ENCODE measurements around the gene SUPT20HL2. TPM values are rescaled to one million over a fixed set of nuclear protein-coding genes. Genes with fewer than 3 reads are reported as not detected.
"Not testable (repeated sequence)": the region's sequence is repeated elsewhere in the genome, so short reads cannot be mapped to it uniquely, and the experiment has no call there.

The SUPT20HL2 gene
- total RNA-seq, 1 experiment from 2014 or later: not detected

DNA sequence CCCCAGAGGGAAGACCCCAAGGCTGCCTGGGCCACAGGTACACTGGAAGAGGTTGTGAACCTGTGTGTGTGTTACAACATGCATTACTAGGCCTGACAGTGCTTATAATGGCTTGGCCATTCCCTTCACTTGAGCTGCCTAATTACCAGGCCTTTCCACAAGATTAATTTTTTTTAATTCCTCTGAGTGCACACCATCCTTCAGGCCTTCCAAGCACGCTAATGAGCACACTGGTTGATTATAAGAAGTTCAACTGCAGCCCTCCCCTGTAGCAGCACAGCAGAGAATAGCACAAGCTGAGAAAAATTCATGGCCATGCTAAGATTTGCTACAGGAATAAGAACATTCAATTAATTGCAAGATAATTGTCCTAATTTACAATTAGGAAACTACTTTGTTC, 2.2 kb upstream of the SUPT20HL2 start:
- in situ Hi-C loops (cut with HindIII; ENCODE audit: low pct_unique_long_range_greater_than_20kb, low sequenced_read_pairs): no loop called here
- DNase-seq (ENCODE audit: low read depth, low spot score): no peak

- DNase-seq (ENCODE audit: low read depth, low spot score); in situ Hi-C loops (cut with HindIII; ENCODE audit: low pct_unique_long_range_greater_than_20kb, low sequenced_read_pairs): not testable (repeated sequence)
Observed at GRCh38 chrX:24312249-24312607, 1.6 kb downstream of the SUPT20HL2 start.

DNA sequence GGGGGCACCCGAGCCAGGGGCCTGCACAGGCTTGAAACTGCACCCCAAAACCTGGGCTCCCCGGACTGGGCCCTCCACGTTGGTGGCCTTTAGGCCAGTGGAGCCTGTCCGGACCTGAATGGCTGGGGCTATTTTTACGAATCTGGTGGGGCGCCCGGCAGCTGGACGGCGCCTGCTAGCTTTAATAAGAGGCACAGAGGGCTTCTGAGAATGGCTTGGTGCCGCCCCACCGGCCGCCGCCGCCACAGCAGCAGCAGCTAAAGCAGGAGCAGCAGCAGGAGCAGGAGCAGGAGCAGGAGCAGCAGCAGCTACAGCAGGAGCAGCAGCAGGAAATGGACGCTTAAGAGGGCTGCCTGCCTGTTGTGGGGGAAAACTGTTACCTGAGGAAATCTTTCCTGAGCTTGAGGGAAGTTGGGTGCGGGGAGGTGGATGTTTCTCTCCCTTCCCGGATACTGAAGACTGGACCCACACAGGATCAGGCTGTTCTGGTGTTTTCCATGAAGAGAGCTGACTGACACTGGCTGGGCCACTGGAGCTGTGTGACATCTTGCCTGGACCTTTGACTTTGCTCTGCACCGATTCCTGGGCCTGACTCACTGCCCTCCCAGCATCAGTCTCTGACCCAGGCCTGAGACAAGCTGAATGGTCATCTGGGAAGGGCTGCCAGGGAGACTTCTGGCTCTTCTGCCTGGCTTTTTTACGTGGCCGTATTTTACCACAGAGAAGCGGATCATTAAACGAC, 2.2 kb downstream of the SUPT20HL2 start:
- DNase-seq (ENCODE audit: low read depth, low spot score); in situ Hi-C loops (cut with HindIII; ENCODE audit: low pct_unique_long_range_greater_than_20kb, low sequenced_read_pairs): not testable (repeated sequence)

- in situ Hi-C loops (cut with HindIII; ENCODE audit: low pct_unique_long_range_greater_than_20kb, low sequenced_read_pairs); DNase-seq (ENCODE audit: low read depth, low spot score): not testable (repeated sequence)
Observed at GRCh38 chrX:24310916-24311315, 3.0 kb downstream of the SUPT20HL2 start.

GRCh38 chrX:24309580-24310374, 4.1 kb downstream of the SUPT20HL2 start:
- DNase-seq (ENCODE audit: low read depth, low spot score); in situ Hi-C loops (cut with HindIII; ENCODE audit: low pct_unique_long_range_greater_than_20kb, low sequenced_read_pairs): not testable (repeated sequence)

- DNase-seq (ENCODE audit: low read depth, low spot score); in situ Hi-C loops (cut with HindIII; ENCODE audit: low pct_unique_long_range_greater_than_20kb, low sequenced_read_pairs): not testable (repeated sequence)
Observed at GRCh38 chrX:24308803-24309202, 5.1 kb downstream of the SUPT20HL2 start.

- no peak for DNase-seq (ENCODE audit: low read depth, low spot score)
- in situ Hi-C loops (cut with HindIII; ENCODE audit: low pct_unique_long_range_greater_than_20kb, low sequenced_read_pairs): no loop called here
Observed at GRCh38 chrX:24306440-24306839, 7.4 kb downstream of the SUPT20HL2 start.

GRCh38 chrX:24305905-24306304, 8.0 kb downstream of the SUPT20HL2 start:
- no peak for DNase-seq (ENCODE audit: low read depth, low spot score)
- in situ Hi-C loops (cut with HindIII; ENCODE audit: low pct_unique_long_range_greater_than_20kb, low sequenced_read_pairs): no loop called here

DNA sequence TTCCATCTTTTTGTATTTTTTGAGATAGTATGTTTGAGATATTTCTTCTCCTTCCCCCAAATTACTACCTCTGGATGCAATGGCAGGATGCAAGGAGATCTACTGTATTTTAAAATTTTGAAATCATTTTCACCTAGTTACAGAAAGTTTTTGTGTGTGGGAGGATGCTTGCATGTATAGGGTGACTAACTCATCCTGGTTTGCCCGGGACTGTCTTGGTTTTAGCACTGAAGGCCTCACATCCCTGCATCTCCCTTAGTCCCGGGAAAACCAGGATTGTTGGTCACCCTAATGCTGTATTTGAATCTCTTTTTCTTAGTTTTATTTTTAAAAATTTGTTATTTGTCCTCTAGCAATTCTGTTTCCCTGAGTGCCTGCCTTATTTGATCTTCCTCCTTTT, 12.1 kb downstream of the SUPT20HL2 start:
- in situ Hi-C loops (cut with HindIII; ENCODE audit: low pct_unique_long_range_greater_than_20kb, low sequenced_read_pairs): no loop called here
- no peak for DNase-seq (ENCODE audit: low read depth, low spot score)

DNA sequence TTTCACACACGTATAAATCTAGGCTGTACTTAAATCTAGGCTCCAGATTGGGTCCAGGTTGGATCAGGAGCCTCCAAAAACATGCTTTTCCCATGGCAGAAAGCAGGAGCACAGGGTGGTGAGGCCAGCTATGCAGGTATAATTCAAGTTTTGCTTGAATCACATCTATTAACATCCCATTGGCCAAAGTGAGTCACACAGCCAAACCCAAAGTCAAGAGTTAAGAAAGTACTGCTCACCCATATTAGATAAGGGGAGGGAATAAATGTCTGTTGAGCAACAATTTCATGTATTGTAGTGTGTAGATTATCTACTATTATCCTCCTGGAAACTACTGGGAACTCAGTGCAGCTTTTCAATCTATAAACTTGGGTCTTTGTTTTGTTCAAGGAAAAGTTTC, 12.8 kb downstream of the SUPT20HL2 start:
- in situ Hi-C loops (cut with HindIII; ENCODE audit: low pct_unique_long_range_greater_than_20kb, low sequenced_read_pairs): no loop called here
- no peak for DNase-seq (ENCODE audit: low read depth, low spot score)

GRCh38 chrX:24298191-24298590, 15.7 kb downstream of the SUPT20HL2 start:
- DNase-seq (ENCODE audit: low read depth, low spot score): no peak
- in situ Hi-C loops (cut with HindIII; ENCODE audit: low pct_unique_long_range_greater_than_20kb, low sequenced_read_pairs): no loop called here

DNA sequence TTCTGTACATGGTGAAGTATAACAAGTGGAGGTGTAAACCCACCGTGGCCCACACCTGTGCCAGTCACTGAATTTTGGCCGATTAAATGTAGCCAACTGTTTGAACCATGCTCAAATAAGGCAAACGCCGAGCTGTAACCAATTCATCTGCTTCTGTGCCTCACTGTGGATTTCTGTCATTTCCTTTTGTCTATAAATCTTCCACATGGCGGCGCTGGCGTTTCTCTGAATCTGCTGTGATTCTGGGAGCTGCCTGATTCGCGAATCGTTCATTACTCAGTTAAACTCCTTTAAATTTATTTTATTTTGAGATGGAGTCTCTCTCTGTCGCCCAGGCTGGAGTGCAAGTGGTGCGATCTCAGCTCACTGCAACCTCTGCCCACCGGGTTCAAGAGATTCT, 19.2 kb downstream of the SUPT20HL2 start:
- DNase-seq (ENCODE audit: low read depth, low spot score): peak; percentile 46
- in situ Hi-C loops (cut with HindIII; ENCODE audit: low pct_unique_long_range_greater_than_20kb, low sequenced_read_pairs): no loop called here

GRCh38 chrX:24293412-24293811, 20.5 kb downstream of the SUPT20HL2 start:
- no peak for DNase-seq (ENCODE audit: low read depth, low spot score)
- in situ Hi-C loops (cut with HindIII; ENCODE audit: low pct_unique_long_range_greater_than_20kb, low sequenced_read_pairs): no loop called here

DNA sequence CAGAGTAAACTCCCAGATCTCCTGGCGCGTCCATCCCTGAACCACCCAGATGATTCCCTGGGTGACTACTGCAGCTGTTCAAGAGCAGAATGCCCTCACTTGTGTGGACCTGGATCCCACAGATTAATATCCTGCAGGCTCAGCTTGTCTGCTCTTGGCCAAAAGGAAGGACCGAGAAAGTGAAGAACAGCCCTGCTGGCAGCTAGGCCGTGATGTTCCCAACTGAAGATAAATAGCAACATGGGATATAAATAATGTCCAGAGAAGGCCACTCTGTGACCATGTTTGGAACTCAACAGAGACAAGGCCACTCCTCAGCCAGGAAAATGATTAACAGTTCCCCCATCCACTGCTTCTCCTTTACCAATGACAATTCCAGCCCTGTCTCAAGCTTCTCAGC, 21.5 kb downstream of the SUPT20HL2 start:
- in situ Hi-C loops (cut with HindIII; ENCODE audit: low pct_unique_long_range_greater_than_20kb, low sequenced_read_pairs): no loop called here

DNA sequence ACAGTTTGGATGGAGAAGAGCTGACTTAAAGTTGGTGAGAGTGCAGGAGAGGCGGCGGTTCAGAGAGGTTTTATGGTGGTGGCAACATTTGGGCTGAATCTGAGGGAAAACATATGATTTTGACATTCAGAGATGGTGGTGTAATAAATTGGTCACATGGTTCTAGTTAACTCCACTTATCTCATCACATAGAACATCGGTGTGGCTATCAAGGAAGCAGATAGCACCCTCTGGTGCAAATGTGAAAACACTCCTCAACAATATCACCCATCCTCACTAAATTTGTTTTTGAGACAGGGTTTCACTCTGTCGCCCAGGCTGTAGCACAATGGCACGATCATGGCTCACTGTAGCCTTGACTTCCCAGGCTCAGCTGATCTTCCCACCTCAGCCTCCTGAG, 28.8 kb downstream of the SUPT20HL2 start:
- DNase-seq (ENCODE audit: low read depth, low spot score): peak; percentile 38
- in situ Hi-C loops (cut with HindIII; ENCODE audit: low pct_unique_long_range_greater_than_20kb, low sequenced_read_pairs): no loop called here

More for the DNA sequence above, 21.5 kb downstream of the SUPT20HL2 start:
- no peak for DNase-seq (ENCODE audit: low read depth, low spot score)

DNA sequence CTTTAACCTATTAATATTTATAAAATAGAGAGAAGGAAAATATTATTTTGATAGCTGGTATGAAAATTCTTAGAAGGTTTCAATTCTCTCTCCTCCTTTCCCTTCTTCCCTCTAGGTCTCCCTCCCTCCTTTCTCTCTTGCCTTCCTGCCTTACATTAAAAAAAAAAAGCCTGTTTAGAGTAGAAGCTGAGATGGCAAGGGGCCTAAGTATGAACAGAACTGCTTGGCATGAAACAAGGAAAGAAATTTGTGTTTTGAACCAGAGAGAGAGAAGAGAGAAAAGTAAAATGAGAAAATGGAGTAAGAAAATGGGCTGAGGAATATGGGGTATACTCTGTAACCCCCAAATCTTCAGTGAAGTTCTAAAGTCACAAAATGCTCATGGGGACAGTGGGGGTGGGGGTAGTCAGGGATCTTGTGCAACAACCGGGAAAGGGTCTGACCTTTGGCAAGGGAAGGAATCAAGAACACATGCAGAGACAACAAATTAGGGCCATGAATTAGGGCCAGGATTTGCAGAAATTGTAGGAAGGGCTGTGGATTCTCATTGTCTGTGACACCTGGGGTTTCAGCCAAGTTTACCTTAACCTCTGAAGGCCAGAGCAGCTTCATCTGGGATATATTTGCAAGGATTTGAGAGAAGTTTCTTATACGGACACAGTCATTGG, 30.6 kb downstream of the SUPT20HL2 start:
- no peak for DNase-seq (ENCODE audit: low read depth, low spot score)
- in situ Hi-C loops (cut with HindIII; ENCODE audit: low pct_unique_long_range_greater_than_20kb, low sequenced_read_pairs): no loop called here

DNA sequence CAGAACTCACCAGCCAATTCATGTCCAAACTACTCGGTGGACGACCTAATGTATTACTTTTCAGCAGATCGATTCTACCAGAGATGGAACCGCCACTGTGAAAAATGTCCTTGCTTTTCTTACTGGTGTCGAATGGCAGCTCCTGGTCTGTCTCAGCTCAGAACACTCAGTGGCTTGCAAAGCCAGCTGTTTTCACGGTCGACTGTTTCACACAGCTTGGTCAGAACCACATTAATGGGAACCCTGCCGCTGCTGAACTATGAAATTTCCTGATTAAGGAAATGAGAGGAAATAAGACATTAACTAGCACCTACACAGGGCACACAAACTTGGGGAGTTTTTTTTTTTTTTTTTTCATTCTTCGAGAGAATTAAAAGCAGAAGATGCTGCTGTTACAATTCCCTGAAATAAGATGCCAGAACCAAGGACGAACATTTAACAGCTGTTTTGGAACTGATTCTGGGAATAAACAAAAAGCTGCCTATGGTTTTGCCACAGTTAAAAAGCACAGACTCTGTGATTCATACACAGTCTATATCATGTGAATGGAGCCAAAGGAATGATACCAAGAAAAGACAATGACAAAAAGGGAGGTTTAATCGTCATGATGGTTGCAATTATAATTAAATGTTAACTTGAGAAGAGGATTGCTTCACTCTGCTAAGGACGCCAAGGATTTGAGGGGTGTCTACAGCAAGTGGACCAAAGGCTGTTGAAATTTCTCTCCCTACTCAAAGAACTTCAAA, 31.3 kb downstream of the SUPT20HL2 start:
- peak; percentile 19 for DNase-seq (ENCODE audit: low read depth, low spot score)
- in situ Hi-C loops (cut with HindIII; ENCODE audit: low pct_unique_long_range_greater_than_20kb, low sequenced_read_pairs): no loop called here

GRCh38 chrX:24277405-24277804, 36.5 kb downstream of the SUPT20HL2 start:
- DNase-seq (ENCODE audit: low read depth, low spot score): no peak
- in situ Hi-C loops (cut with HindIII; ENCODE audit: low pct_unique_long_range_greater_than_20kb, low sequenced_read_pairs): no loop called here

Measured in SK-MEL-5 (cell line).